ENCODE measurements around the gene URB2.

DNA sequence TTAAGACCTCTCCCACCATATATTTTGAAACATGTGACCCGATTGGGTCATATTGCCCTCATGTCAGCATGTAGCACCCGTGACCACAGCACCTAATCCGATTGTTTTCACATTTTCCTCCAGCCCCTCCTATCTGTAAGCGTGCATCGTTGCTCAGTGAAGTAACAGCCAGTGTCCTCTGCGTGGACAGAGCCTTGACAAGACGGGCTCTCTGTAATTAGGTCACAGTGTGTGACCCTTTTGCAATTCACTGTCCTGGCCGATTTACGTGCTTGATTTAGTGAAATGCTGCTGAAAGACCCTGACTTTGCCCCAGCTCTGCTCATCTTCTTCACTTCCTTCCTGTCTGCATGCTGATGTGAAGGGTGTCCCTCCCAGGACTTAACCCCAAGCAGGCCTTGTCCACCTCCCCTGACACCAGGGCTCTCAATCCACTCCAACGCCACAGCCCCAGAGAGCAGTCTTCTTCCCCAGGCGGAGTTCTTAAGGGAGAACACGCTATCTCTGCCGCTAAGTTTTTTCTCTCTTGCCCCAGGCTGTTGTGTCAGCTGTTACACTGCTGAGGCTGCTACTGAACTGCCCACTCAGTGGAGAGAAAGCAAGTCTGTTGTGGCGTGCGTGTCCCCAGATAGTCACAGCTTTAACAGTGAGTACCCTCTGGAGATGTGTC, 19.4 kb downstream of the URB2 start:
- no peak for TF ChIP-seq EZH2 (IDR thresholded peaks at IDR 0.05; ENCODE audit: borderline replicate concordance, insufficient read depth, low read depth, low read length, poor library complexity, severe bottlenecking)
- TF ChIP-seq, protein P1, sequence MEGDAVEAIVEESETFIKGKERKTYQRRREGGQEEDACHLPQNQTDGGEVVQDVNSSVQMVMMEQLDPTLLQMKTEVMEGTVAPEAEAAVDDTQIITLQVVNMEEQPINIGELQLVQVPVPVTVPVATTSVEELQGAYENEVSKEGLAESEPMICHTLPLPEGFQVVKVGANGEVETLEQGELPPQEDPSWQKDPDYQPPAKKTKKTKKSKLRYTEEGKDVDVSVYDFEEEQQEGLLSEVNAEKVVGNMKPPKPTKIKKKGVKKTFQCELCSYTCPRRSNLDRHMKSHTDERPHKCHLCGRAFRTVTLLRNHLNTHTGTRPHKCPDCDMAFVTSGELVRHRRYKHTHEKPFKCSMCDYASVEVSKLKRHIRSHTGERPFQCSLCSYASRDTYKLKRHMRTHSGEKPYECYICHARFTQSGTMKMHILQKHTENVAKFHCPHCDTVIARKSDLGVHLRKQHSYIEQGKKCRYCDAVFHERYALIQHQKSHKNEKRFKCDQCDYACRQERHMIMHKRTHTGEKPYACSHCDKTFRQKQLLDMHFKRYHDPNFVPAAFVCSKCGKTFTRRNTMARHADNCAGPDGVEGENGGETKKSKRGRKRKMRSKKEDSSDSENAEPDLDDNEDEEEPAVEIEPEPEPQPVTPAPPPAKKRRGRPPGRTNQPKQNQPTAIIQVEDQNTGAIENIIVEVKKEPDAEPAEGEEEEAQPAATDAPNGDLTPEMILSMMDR (IDR thresholded peaks at IDR 0.05), result no peak
